GM12864 (cell line): ENCODE results near the gene RCOR2.

Source experiments
- DNase-seq: peaks from one replicate; pipeline ENCODE4 v3.0.0-alpha.2; 2011; ENCODE audit warnings: low read depth
- H3K4me3 ChIP-seq: 2 replicates; pipeline ENCODE4 v1.5.1; 2011; ENCODE audit warnings: mild to moderate bottlenecking, low read depth, low read length, control low read depth
- TF ChIP-seq, protein P1 (sequence below): IDR thresholded peaks from 2 replicates; pipeline ENCODE4 v1.5.1; 2011; ENCODE audit warnings: low read depth, mild to moderate bottlenecking, moderate library complexity, low read length, control low read depth, inconsistent platforms; ENCODE audit errors: missing control alignments

Gene RCOR2

DNA sequence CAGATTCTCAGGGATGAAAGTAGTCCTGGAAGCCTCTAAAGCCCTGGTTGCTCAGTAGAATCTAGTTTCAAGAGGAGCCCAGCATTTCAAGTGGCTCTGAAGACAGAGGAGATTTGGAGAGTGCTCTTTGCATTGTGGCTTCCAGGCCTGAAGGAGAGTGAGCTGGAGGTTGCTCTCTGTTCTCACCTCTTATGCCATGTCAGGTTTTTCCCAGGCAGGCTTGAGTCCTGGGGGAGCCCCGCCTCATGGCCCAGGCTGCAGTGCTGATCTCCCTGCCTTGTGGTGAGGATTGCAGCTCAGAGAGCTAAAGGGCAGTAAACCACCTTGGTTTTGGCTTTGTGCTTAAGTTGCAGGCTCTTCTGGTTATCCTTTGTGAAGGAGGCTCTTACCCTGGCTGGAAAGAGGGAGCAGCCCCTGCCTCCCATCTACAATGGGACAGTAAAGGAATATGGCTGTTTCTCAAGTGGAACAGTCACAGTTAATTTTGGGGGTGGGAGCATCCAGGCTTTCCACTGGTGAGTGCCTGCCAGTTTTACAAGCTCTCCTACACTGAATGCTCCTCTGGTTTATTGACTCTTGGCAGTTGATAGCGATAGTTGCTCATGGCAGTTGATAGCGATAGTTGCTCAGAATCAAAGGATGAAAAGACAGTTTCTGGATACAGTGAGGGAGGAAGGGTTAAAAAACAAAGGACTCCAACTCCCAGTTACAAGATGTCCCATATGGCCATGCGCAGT, 32.6 kb downstream of the RCOR2 start:
- no peak for DNase-seq
- H3K4me3 ChIP-seq: no peak overlapping the region
- TF ChIP-seq, protein P1, sequence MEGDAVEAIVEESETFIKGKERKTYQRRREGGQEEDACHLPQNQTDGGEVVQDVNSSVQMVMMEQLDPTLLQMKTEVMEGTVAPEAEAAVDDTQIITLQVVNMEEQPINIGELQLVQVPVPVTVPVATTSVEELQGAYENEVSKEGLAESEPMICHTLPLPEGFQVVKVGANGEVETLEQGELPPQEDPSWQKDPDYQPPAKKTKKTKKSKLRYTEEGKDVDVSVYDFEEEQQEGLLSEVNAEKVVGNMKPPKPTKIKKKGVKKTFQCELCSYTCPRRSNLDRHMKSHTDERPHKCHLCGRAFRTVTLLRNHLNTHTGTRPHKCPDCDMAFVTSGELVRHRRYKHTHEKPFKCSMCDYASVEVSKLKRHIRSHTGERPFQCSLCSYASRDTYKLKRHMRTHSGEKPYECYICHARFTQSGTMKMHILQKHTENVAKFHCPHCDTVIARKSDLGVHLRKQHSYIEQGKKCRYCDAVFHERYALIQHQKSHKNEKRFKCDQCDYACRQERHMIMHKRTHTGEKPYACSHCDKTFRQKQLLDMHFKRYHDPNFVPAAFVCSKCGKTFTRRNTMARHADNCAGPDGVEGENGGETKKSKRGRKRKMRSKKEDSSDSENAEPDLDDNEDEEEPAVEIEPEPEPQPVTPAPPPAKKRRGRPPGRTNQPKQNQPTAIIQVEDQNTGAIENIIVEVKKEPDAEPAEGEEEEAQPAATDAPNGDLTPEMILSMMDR: no peak

DNA sequence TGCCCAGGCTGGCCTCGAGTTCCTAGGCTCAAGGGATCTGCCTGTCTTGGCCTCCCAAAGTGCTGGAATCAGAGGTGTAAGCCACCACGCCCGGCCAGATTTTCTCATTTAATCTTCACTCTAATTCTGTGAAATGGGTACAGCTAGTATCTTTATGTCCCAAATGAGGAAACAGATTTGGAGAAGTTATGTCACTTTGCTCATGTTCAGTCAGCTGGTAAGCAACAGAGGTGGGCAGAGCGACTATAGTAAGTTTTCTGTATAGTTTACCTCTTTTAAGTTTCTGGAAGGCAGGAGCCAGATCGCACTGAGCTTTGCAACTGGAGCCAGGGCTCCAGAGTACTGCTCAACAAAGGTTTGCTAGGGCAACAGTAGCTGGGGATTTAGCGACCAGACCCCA, 33.2 kb downstream of the RCOR2 start:
- no peak for DNase-seq
- TF ChIP-seq, protein P1: no peak
- H3K4me3 ChIP-seq: no peak overlapping the region

DNA sequence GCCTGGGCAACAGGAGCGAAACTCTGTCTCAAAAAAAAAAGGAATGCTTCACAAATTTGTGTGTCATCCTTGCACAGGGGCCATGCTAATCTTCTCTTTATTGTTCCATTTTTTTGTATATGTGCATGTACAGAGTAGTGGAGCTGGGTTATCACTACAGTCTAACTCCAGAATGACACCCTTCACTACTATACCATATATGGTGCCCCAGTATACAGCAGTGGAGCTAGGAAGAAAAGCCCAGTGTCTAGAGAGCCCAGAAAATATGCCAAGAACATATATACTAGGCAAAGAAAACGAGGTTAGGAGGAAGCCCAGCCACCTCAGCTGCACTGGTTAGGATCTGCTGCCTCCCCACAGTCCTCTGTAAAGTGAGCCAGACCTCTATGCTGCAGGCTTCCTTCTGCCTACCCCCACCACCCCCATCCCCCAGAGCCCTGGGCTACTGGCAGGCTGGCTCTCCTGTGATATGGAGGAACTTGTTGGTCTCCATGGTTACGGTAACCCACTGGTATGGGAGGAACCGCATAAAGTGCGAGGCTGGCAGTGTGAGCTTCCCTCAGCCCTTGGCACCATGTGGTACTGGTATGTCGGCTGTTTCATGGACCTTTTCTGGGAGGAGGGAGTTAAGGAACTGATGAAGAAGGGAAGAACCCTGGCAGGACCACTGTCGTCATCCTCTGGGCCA, 34.3 kb downstream of the RCOR2 start:
- TF ChIP-seq, protein P1: no peak
- DNase-seq: no peak
- H3K4me3 ChIP-seq: no peak overlapping the region

DNA sequence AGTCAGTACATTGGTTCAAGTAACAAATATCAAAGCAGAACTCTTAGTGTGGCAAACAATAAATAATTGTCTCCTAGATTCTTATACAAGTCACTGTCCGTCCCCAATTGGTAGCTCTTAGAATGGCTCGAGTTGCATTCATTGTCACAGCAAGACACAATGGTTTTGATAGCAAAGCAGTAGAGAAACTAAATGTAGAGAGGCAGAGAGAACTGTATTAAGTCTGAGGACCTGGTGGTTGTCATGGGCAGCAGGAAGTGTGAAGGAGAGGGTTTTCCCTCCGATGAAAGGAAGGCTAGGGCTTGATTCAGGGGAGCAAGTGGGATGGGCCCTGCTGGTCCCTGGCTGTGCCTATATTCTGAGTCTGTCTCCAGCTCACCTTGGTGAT, 36.6 kb downstream of the RCOR2 start:
- H3K4me3 ChIP-seq: no peak overlapping the region
- TF ChIP-seq, protein P1: no peak
- DNase-seq: no peak

DNA sequence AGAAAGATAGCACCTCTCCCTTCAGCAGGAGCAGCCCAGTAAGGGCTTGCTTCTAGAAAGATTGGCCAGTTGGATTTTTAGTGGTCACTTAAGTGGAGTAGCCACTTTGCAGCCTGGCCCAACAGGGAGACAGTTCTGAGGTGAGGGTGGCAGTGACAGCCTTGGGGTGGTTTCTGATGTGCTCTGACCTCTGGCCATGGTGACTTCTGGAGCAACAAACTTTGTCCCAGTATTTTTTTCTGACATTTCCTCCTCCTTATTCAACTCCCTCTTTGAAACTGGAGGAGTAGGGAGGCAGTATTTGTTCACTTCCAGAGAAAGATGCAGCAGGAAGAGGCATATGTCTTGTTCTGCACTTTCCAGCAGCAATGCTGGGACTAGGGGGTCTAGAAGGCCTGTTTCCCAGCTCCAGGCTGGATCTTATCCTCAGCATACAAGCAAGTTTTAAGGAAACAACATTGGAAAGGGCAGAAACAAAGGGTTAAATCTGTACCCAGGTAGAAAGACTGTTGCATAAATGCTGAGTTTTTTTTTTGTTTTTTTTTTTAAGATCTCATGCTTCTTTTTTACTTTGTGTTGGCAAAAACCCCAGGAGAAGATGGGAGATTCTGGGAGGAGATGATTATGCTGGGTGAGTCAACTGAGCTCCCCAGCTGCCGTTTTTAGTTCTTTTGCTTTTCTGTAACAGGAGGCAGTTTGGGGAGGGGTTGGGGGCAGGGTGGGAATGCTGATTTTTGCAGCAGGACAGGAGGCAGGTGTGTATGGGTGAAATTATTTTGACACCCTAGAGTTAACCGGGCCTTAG, 37.2 kb downstream of the RCOR2 start:
- H3K4me3 ChIP-seq: no peak overlapping the region
- no peak for DNase-seq

DNA sequence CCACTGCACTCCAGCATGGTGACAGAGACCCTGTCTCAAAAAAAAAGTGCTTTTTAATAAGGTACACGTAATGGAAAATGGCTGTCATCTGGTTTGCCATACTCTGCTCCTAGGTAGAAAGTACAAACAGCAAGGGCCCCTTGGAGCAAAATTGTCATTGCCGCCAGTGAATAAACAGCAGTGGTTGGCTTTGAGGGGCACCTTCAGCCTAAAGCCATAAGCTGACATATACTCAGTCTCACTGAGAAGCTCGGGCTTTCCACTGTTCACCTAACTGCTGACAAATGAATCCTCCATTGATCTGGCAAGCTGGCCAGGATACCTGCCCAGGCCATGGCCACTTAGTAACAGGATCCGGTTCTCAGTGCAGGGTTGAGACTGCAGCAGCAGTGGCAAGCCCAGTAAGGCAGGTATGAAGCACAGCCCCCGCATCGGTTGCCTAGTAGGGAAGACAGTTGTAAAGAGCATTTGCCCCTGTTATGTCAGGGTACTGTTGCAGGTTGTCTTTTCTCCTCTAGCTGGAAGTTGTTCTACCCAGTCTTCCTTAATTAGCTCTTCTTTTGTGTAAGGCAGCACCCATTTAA, 39.2 kb downstream of the RCOR2 start:
- H3K4me3 ChIP-seq: no peak overlapping the region
- DNase-seq: no peak
- TF ChIP-seq, protein P1: no peak

More for the DNA sequence above, 37.2 kb downstream of the RCOR2 start:
- TF ChIP-seq, protein P1: no peak
